Measurements from ENCODE around the gene MAML3.

The MAML3 gene

DNA sequence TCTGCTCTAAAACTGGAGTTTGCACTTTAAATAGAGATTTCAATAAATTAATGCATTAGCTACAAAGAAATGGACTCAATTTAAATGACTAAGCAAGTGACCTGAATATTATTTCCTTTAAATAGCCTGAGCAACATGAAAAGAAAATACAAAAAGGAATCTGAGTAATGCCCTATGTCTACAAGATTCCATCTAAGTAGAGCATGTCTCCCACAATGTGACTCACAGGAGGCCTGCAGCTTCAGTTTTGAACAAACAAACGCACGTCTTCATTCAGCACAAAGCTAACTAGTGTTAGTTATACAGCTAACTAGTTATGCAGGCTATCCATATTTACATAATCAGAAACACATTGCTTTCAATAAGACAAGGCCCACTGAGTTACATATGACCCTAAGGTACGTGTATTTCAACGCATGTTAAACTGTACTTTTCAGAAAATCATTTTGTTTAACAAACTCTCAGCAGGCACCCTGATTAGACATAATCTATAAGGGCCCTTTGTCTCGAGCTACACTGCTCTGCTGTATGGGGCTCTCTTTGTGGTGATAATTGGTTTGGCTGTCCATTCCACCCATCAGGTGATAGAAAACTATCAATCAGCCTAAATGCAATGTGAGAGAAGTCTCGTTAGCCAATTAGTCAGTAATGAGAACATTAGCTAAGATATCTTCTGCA, 116.5 kb downstream of the MAML3 start:
- DNase-seq, result no peak

DNA sequence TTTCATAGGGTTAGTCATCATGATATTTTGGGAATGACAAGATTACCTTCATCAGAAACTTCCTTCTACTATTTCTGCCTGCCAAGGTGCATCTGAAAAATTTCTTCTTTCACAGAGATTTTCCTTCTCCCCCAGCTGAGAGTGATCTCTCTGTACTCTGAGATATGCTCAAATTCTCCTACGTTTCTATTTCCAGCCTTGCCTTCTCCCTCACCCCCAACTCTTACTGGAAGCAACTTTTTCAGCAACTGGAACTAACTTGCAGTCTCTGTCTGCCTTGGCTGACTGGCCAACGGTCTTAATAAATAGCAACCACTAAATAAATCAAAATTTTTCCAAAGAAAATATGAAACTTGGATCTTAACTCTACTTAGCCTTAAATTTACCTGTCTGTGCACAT, 122.3 kb downstream of the MAML3 start:
- DNase-seq, result no peak

GRCh38 chr4:140031061-140031460, 122.9 kb downstream of the MAML3 start:
- DNase-seq, result no peak

DNA sequence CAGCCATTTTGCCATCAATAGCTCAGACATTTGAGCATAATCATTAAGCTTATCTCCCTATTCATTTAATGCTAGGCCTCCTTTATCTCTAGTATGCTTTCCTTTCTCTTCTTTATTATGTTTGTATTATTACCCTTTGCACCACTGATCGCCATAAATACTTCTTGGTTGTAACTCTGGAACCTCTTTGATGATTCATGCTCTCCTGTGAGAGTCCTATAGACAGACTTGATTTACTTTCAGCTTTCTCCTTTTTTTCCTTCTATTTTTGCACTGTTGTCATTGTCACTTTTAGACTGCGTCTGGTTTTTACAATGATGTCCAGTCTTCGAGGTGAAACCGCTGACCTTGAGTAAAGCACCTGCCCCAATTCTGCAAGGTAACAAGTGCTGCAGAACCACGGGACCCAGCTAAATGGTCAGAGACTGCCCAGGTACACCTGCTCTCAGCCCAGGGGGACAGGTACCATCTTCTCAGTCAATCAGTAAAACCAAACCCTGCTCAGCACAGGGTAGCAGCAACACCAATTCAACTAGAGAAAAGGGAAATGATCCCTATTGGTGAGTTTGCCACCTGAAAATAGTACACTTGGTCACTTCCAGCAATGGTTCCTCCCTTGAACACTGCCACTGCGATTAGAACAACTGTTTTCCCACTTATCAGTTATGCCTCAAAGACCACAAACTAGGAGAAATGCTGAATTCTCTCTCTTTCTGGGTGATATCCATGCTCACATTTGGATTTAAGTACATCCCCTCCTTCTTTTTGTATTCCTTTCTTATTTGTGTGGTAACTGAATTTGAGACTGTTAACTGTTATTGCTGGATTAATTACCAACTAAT, 125.1 kb downstream of the MAML3 start:
- no peak for DNase-seq

- DNase-seq, result no peak
These were observed 125.9 kb downstream of the MAML3 start for GRCh38 chr4:140028101-140028500.

DNA sequence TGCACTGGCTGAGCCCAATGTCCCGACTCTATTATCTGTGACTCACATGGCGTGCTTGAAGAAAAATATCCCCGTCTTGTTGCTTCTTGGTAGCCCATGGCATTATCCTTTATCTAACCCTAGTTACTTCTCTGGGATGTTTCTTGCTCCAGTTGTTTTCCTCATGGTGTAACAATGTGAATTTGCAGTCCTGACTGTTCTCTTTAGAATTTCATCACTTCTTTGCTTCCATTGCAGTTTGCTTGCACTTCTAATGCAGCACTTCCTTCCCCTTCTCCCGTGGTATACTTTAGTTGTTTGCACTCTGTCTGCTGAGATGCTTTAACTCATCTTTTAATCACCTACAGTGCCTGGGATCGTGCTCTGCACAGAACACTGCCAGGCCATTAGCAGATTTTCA, 126.9 kb downstream of the MAML3 start:
- no peak for DNase-seq

DNA sequence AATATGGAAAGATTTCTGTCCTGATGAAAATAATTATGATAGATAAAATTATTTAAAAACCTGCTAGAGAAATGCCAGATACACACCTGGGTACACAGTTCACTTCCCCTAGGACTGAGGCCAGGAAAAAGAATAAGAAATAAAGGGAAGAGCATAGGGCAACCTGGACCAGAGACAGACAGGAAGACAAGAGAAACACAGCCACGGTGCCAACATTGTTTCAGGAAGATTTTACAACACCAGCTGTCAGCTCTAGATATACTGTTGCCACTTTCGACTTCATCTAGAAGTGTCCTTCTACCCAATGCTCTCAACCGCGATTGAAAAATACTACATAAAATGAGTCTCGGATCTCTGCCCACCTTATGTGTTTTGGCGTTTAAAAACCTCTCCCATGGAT, 128.5 kb downstream of the MAML3 start:
- DNase-seq, result no peak

- DNase-seq, result no peak
These were observed 133.3 kb downstream of the MAML3 start for GRCh38 chr4:140020457-140021361.

GRCh38 chr4:140019619-140020347, 134.2 kb downstream of the MAML3 start:
- DNase-seq, result no peak

- no peak for DNase-seq
These were observed 134.9 kb downstream of the MAML3 start for GRCh38 chr4:140018931-140019618.

DNA sequence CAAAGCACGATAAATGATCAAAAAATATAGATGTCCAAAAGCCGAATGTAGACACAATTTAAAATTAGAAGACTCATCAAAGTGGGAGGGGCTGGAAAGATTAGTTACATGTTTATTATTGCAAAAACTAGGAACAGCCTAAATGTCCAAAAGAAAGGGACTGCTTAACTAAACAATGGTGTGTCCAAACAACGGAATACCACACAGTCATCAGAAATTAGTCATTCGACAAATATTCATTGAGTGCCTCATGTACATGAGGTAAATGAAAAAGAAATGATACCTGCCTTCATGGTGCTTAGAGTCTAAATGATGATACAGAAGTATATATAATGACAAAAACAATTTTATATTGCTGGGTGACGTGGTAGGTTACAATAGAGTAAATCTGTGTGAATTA, 139.7 kb downstream of the MAML3 start:
- DNase-seq, result no peak

- peak; percentile 63 to 68 for DNase-seq
These were observed 141.1 kb downstream of the MAML3 start for GRCh38 chr4:140012688-140013486.

DNA sequence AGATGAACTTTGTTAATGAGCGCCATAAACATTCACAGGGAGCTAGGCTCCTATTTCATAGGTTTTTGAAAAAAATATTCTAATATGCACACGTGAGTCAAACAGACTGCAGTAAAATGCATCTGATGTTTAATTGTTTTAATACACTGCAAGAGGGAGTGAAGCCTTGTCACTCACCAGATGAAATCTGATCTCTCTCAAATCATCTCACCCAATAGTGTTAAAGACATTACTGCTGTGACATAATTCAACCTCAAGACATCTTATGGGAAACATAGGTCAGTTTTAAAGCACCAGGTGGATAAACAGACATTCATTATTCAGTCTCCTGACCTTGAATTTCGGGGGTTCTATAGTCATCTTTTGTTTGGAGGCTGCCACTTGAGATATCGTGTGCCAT, 148.3 kb downstream of the MAML3 start:
- no peak for DNase-seq

DNA sequence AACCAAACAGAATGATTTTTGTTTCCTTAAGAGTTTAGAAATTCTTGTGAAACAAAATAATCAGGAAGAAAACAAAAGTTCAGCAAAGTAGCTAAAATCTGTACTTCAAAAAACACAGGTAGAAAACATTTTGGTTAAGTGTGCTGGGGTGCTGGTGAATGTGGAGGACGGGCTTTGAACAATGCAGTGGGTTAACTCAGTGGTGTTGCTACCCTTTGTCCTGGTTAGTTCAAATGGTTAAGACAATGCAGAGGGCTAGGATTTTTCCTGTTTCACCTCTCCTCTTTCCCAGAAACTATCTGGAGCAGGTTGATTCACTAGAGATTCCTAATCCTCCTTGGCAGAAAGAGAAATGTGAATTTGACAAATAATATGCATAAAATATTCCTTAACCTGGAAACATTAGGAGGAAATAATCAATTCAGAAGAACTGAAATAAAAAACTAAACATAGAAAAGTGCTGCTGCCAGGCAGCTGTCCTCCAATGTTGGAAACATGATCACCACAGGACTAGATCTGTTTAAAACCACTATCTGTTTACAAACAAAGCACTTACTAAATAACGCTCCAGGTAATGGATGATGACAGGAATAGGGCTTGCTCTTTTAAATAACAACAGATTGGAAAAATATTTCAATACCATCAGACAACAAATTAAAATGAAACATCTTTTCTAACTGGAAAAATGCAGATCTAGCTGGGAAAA, 148.9 kb downstream of the MAML3 start:
- no peak for DNase-seq

GRCh38 chr4:140004549-140004895, 149.5 kb downstream of the MAML3 start:
- no peak for DNase-seq

DNA sequence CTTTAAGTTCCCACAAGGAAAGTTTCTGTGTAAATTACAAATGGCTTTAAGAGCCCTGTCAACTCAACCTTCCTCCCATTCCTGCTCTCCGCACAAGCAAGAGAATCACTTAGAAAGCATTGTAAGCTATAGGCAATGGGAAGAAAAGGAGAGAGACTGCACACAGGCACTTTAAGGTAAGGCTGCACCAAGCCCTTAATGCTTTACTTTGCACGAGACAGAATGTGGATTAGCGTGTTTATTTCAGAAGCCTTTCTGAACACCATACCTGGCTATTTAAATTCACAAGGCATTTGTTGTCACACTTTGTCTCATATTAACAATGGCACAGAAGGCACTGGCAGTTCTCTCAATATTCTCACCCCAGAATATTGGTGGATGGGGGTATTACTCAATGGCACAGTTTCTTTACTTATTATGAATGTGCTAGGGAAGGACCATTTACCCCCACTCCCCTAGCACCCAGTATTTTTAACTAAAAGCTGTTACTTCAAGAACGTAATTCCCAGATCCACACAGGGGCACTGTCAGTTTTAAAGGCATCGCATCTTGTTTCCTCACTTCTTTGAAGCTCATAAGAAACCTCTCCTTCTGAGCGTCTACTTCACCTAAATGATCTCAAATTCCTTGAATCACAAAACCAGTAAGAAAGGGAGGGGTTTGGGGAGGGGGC, 150.0 kb downstream of the MAML3 start:
- no peak for DNase-seq

- no peak for DNase-seq
These were observed 153.8 kb downstream of the MAML3 start for GRCh38 chr4:140000232-140000631.

DNA sequence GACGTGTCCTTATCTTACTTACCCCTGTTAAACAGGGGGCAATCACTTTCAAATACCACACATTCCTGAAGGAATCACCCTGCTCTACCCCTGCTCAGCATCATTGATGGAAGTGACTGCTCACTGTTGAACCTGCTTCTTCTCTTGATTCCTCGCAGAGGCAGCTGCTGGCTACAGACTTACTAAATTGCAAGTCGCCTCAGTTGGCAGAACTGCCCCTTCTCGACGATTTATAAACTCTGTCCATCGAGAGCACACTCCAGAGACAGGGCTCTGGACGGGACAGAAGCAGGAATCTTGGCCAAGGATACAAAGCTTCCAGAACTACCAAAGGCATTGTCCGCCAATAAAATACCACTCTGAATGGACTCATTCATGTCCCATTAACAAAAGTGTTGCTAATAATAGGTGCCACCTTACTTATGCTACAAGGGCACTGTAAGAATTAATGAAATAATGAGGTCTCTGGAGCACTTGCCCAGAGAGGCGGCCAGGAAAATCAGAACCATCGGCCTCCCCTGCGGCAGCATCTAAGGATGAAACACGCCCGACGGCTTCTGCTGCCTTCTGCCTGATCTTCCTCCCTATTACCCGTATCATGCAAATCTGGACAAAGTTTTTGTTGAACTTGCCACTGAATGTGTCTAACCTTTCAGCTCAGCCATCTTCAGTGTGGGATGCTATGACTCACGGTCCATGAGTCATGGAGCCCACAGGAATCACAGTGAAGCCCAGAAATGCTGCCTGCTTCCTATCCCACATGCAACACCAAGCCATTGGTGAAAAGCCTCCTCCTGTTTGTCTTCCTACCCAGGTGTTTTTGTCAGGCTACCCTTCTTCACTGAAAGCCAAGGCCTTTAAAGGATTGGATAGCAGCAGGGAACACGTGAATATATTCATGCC, 164.9 kb downstream of the MAML3 start:
- peak in 1 of 2 donors; percentile 24 for DNase-seq

DNA sequence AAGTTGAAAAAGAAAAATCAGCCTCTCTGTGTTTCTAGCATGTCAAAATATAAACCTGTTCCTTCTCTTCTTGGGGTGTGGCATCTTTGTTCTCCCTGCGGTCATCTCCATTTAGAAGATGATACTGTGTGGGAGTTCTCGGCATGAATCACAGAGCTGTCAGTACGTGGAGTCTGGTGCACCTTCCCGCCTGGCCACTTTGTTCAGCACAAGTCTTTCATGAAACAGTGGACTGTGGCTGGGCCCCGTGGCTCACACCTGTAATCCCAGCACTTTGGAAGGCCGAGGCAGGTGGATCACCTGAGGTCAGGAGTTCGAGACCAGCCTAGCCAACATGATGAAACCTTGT, 166.5 kb downstream of the MAML3 start:
- DNase-seq, result no peak

Measured in CD4-positive, alpha-beta T cell treated with Interleukin-1 beta for 1 hour (primary cell).